OCI-LY1 (cell line): ENCODE results near the gene PPP2R2C.

Experiments used
- H2AFZ ChIP-seq: fragments of 200-600 bp; sonication (generic), shearing (Covaris generic); 2 replicates; pipeline ENCODE4 v1.6.0; 2014; ENCODE audit warnings: antibody characterized with exemption, mild to moderate bottlenecking, low read length
- H3F3A ChIP-seq: fragments of 200-600 bp; sonication (generic), shearing (Covaris generic); 2 replicates; pipeline ENCODE4 v1.6.0; 2014; ENCODE audit warnings: mild to moderate bottlenecking, antibody characterized with exemption, low read length, moderate library complexity; ENCODE audit not compliant: insufficient read depth
- H3K27ac ChIP-seq: fragments of 200-600 bp; sonication (generic); 2 replicates; pipeline ENCODE4 v1.5.1; 2014; ENCODE audit warnings: low read length, mixed run types, mild to moderate bottlenecking, low read depth; ENCODE audit not compliant: poor library complexity, severe bottlenecking
- H3K27me3 ChIP-seq: fragments of 200-600 bp; sonication (generic); 2 replicates; pipeline ENCODE4 v1.6.0; 2014; ENCODE audit warnings: antibody characterized with exemption, mild to moderate bottlenecking, low read length, moderate library complexity; ENCODE audit not compliant: insufficient read depth
- H3K36me3 ChIP-seq: fragments of 200-600 bp; sonication (generic); 2 replicates; pipeline ENCODE4 v1.6.1; 2014; ENCODE audit warnings: mild to moderate bottlenecking, antibody characterized with exemption, low read length, moderate library complexity, mixed read lengths; ENCODE audit not compliant: insufficient read depth
- H3K4me1 ChIP-seq: fragments of 200-600 bp; sonication (generic); 2 replicates; pipeline ENCODE4 v1.5.1; 2014; ENCODE audit warnings: mild to moderate bottlenecking, low read length, moderate library complexity; ENCODE audit not compliant: insufficient read depth, severe bottlenecking
- H3K4me2 ChIP-seq: fragments of 200-600 bp; sonication (generic), shearing (Covaris generic); 2 replicates; pipeline ENCODE4 v1.6.1; 2014; ENCODE audit warnings: low read length
- H3K4me3 ChIP-seq: fragments of 200-600 bp; sonication (generic); 2 replicates; pipeline ENCODE4 v1.5.1; 2014; ENCODE audit warnings: low read length, low read depth, mild to moderate bottlenecking, mixed read lengths; ENCODE audit not compliant: poor library complexity, severe bottlenecking
- H3K79me2 ChIP-seq: fragments of 200-600 bp; shearing (Covaris generic); 2 replicates; pipeline ENCODE4 v1.6.1; 2016; ENCODE audit warnings: mixed run types, low read length, mixed read lengths; ENCODE audit not compliant: insufficient read depth
- H3K9ac ChIP-seq: fragments of 200-600 bp; sonication (generic), shearing (Covaris generic); 2 replicates; pipeline ENCODE4 v1.6.1; 2014; ENCODE audit warnings: mild to moderate bottlenecking, low read length, mixed read lengths
- H3K9me2 ChIP-seq: fragments of 200-600 bp; sonication (generic), shearing (Covaris generic); 2 replicates; pipeline ENCODE4 v1.6.1; 2014; ENCODE audit warnings: low read depth, mild to moderate bottlenecking, low read length, mixed read lengths
- H3K9me3 ChIP-seq: fragments of 200-600 bp; shearing (Covaris generic); 2 replicates; pipeline ENCODE4 v1.6.1; 2014; ENCODE audit warnings: low read length, mixed read lengths
- H4K20me1 ChIP-seq: fragments of 200-600 bp; sonication (generic), shearing (Covaris generic); 2 replicates; pipeline ENCODE4 v1.6.0; 2016; ENCODE audit warnings: mild to moderate bottlenecking, low read length; ENCODE audit not compliant: insufficient read depth
- EZH2 ChIP-seq: fragments of 200-600 bp; sonication (generic), shearing (Covaris generic); IDR thresholded peaks from 2 replicates; pipeline ENCODE4 v1.8.0; 2017; ENCODE audit warnings: borderline replicate concordance, mixed run types, mild to moderate bottlenecking, antibody characterized with exemption, low read length, moderate library complexity, mixed read lengths
- TF ChIP-seq, protein P1 (sequence below): fragments of 200-600 bp; sonication (generic), shearing (Covaris generic); IDR thresholded peaks from 2 replicates; pipeline ENCODE4 v1.5.1; 2017; ENCODE audit warnings: mild to moderate bottlenecking, antibody characterized with exemption, low read length, moderate library complexity, mixed read lengths

PPP2R2C gene

DNA sequence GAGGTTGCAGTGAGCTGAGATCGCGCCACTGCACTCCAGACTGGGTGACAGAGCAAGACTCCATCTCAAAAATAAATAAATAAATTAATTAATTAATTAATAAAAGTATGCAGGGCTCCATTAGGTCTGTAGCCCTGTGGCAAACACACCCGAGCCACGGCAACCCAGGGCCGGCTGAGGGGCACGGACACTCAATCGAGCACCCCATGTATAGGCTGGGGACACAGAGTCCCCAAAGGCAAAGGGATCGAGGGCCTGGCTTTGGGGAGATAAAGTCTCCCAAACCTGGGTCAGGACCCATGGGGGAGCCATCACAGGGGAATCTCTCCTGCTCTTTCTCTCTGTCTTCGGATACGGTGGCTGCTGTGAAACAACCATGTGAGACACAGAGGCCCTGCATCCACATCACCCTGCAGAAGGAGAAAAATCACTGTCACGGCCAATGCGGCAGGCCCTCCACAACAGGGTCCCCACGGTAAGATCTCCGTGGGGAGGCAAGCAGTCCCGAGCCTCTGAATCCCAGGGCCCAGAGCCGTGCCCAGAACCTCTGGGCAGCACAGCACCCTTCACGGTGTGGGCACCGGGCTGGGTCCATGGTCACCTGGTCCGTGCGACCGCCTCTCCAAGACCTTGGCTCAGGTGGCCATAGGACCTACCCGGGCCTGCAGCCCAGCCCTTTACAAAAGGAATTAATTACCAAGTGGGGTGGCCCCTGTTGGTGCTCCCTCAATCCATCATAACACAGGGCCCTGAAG, 121.0 kb downstream of the PPP2R2C start:
- Histone ChIP-seq H3F3A (no peaks in the 10 kb centered on the region), H3K4me2 (no peak overlapping the region), H3K36me3 (no peaks in the 10 kb centered on the region), H3K27ac (no peak overlapping the region), H3K9ac (no peak overlapping the region), H3K9me2 (no peaks in the 10 kb centered on the region), H3K4me1 (no peaks in the 10 kb centered on the region), H2AFZ (no peak overlapping the region), H3K9me3 (no peaks in the 10 kb centered on the region), H3K4me3 (no peak overlapping the region), H3K27me3 (no peaks in the 10 kb centered on the region), H3K79me2 (no peaks in the 10 kb centered on the region), H4K20me1 (no peaks in the 10 kb centered on the region)
- TF ChIP-seq EZH2: no peak
- TF ChIP-seq, protein P1, sequence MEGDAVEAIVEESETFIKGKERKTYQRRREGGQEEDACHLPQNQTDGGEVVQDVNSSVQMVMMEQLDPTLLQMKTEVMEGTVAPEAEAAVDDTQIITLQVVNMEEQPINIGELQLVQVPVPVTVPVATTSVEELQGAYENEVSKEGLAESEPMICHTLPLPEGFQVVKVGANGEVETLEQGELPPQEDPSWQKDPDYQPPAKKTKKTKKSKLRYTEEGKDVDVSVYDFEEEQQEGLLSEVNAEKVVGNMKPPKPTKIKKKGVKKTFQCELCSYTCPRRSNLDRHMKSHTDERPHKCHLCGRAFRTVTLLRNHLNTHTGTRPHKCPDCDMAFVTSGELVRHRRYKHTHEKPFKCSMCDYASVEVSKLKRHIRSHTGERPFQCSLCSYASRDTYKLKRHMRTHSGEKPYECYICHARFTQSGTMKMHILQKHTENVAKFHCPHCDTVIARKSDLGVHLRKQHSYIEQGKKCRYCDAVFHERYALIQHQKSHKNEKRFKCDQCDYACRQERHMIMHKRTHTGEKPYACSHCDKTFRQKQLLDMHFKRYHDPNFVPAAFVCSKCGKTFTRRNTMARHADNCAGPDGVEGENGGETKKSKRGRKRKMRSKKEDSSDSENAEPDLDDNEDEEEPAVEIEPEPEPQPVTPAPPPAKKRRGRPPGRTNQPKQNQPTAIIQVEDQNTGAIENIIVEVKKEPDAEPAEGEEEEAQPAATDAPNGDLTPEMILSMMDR: no peak

DNA sequence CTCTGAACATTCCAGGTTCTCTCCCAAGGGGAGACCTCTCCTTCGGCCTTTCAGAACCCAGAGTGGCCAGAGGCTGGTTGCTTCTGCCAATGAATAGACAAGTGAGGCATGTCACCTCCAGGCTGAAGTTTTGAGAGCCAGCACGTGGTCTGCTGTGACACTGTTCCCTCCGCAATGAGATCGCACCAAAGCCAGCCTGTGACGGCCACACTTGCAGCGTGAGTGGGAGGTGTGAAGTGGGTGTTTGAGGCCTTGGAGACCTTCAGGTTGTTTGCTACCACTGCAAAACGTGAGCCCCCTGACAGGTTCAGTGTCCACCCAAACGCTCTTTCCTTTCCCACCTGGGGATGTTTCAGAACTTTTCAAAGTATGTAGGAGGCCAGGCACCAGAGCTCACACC, 121.8 kb downstream of the PPP2R2C start:
- H3K79me2 ChIP-seq: no peaks in the 10 kb centered on the region
- H3K9me3 ChIP-seq: no peaks in the 10 kb centered on the region
- H3K9me2 ChIP-seq: no peaks in the 10 kb centered on the region
- no peak overlapping the region for H3K4me3 ChIP-seq
- H3K9ac ChIP-seq: no peak overlapping the region
- no peak overlapping the region for H3K4me2 ChIP-seq
- H3K27ac ChIP-seq: no peak overlapping the region
- H2AFZ ChIP-seq: no peak overlapping the region
- no peaks in the 10 kb centered on the region for H3F3A ChIP-seq
- H3K36me3 ChIP-seq: no peaks in the 10 kb centered on the region
- H3K4me1 ChIP-seq: no peaks in the 10 kb centered on the region
- no peak for TF ChIP-seq EZH2
- TF ChIP-seq, protein P1: no peak
- no peaks in the 10 kb centered on the region for H4K20me1 ChIP-seq
- H3K27me3 ChIP-seq: no peaks in the 10 kb centered on the region

DNA sequence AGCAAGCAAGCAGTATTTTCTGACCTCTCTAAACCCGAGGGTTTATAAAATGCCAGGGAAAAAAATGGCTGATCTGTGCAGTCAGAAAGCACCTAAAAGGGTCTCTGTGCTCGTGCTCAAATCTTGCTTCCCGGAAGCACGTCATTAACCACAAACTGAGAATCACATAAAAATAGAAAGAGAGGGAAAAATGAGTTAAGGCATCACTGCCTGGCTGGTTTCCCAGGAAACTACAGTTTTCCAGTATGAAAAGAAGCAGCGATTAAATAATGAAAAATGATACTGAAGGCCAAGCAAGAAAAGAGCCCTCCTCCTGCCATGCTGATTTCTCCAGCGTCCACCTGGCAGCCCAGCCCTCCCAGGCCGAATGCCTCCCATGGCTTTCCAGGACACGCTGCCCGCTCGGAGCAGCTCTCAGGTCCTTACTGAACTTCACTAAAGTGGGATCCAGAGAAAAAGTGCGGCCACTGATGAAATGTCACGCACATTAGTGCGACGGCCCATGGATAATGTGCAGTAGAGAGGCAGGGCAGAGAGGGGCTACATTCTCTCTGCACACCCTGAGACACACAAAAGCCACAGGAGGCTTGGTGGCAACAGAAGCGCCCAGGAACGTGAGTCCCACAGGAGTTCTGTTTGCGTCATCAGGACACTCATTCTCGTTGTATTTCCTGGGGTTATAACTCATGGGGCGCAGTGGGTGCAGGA, 122.4 kb downstream of the PPP2R2C start:
- Histone ChIP-seq H3K4me3 (no peak overlapping the region), H3K9me2 (no peaks in the 10 kb centered on the region), H3K27me3 (no peaks in the 10 kb centered on the region), H3K4me1 (no peaks in the 10 kb centered on the region), H3K36me3 (no peaks in the 10 kb centered on the region), H3K9me3 (no peaks in the 10 kb centered on the region), H3K4me2 (no peak overlapping the region), H3F3A (no peaks in the 10 kb centered on the region), H3K27ac (no peak overlapping the region), H3K79me2 (no peaks in the 10 kb centered on the region), H3K9ac (no peak overlapping the region), H4K20me1 (no peaks in the 10 kb centered on the region), H2AFZ (no peak overlapping the region)
- TF ChIP-seq, protein P1: no peak
- TF ChIP-seq EZH2: no peak
